Caco-2 (cell line): ENCODE measurements around the gene ACOX3. TPM values are rescaled to one million over a fixed set of nuclear protein-coding genes. Genes with fewer than 3 reads are reported as not detected.
"Not testable (repeated sequence)": the region's sequence is repeated elsewhere in the genome, so short reads cannot be mapped to it uniquely, and the experiment has no call there.

ENCODE experiments used
- BruUV-seq: library from RNA; stranded (reverse); fragments of 400-500 nt; replicated peaks from 2 replicates; lab custom pipeline; 2021; lab: Mats Ljungman, UMichigan
- CTCF ChIA-PET: fragments of 300-600 bp; sonication (Branson Sonifier 250); formaldehyde crosslinking; loops from one replicate; lab custom pipeline; 2022; ENCODE audit warnings: antibody characterized with exemption; lab: Charles Lee
- POLR2A ChIA-PET: fragments of 300-600 bp; sonication (Branson Sonifier 250); formaldehyde crosslinking; loops from one replicate; lab custom pipeline; 2022; ENCODE audit warnings: antibody characterized with exemption; lab: Charles Lee
- DNase-seq, 2 experiments: peaks; one replicate each; pipeline versions ENCODE4 v3.0.0 to v3.0.0-alpha.2; 2020 to 2022
- H3K27me3 ChIP-seq: replicated peaks from 2 replicates; pipeline ENCODE4 v1.6.0; 2011; ENCODE audit warnings: low read length; ENCODE audit not compliant: control insufficient read depth, insufficient read depth
- H3K36me3 ChIP-seq: 2 replicates; pipeline ENCODE4 v1.5.1; 2011; ENCODE audit warnings: low read length; ENCODE audit not compliant: control insufficient read depth, insufficient read depth
- H3K4me1 ChIP-seq: fragments of 250-450 bp; sonication (Bioruptor Pico); 2 replicates; pipeline ENCODE4 v1.5.1; 2020; ENCODE audit warnings: mild to moderate bottlenecking
- H3K4me3 ChIP-seq: 2 replicates; pipeline ENCODE4 v1.5.1; 2011; ENCODE audit warnings: low read depth, mild to moderate bottlenecking, control low read depth, low read length
- H3K9me3 ChIP-seq: fragments of 250-450 bp; sonication (Bioruptor Pico); 2 replicates; pipeline ENCODE4 v1.5.1; 2020; ENCODE audit warnings: mild to moderate bottlenecking, moderate library complexity
- H3K27ac Mint-ChIP-seq: one replicate; pipeline ENCODE4 v1.8.0; 2022; ENCODE audit warnings: mixed read lengths; ENCODE audit not compliant: unreplicated experiment
- H3K27me3 Mint-ChIP-seq: one replicate; pipeline ENCODE4 v1.8.0; 2022; ENCODE audit warnings: mixed read lengths; ENCODE audit not compliant: insufficient read depth, unreplicated experiment
- H3K36me3 Mint-ChIP-seq: one replicate; pipeline ENCODE4 v1.8.0; 2022; ENCODE audit warnings: mild to moderate bottlenecking, mixed read lengths; ENCODE audit not compliant: insufficient read depth, unreplicated experiment
- H3K4me1 Mint-ChIP-seq: one replicate; pipeline ENCODE4 v1.8.0; 2022; ENCODE audit warnings: low read depth, mixed read lengths; ENCODE audit not compliant: unreplicated experiment
- H3K4me3 Mint-ChIP-seq: one replicate; pipeline ENCODE4 v1.8.0; 2022; ENCODE audit warnings: mild to moderate bottlenecking, moderate library complexity, mixed read lengths; ENCODE audit not compliant: unreplicated experiment
- H3K9me3 Mint-ChIP-seq: one replicate; pipeline ENCODE4 v1.8.0; 2022; ENCODE audit warnings: mixed read lengths; ENCODE audit not compliant: unreplicated experiment
- CTCF ChIP-seq, 2 experiments: fragments of 200-600 bp in 1 of 2; IDR thresholded peaks; 1 replicate in 1 of 2; 2 replicates in 1 of 2; pipeline versions ENCODE4 v1.5.1 to v1.8.0; 2011 to 2022; ENCODE audit warnings: antibody characterized with exemption in 1 of 2, control low read depth in 1 of 2, inconsistent platforms in 1 of 2, low read depth in 1 of 2, low read length in 1 of 2, mild to moderate bottlenecking in 1 of 2, moderate library complexity in 1 of 2; ENCODE audit not compliant: insufficient read depth in 1 of 2, severe bottlenecking in 1 of 2, unreplicated experiment in 1 of 2
- intact Hi-C: fragments of 100-400 bp; cut with micrococcal nuclease; formaldehyde crosslinking; loops from one replicate; pipeline ENCODE4 v1.10.0; 2022; ENCODE audit not compliant: unreplicated experiment
- total RNA-seq: library from RNA; stranded (reverse); gene quantifications from 2 replicates; pipeline ENCODE4 v1.2.3, GENCODE V29; 2022

Gene ACOX3
- total RNA-seq, 1 experiment from 2014 or later, result 11.5 TPM

GRCh38 chr4:8341691-8342090, 98.8 kb downstream of the ACOX3 start:
- CTCF ChIA-PET, result no interaction called here
- Mint-ChIP-seq H3K27me3 (no peaks in the 10 kb centered on the region), H3K36me3 (no peaks in the 10 kb centered on the region), H3K9me3 (no peaks in the 10 kb centered on the region), H3K27ac (no peak overlapping the region), H3K4me3 (no peak overlapping the region), H3K4me1 (peaks cover 7% of the 10 kb centered on the region)
- Histone ChIP-seq H3K27me3 (no peaks in the 10 kb centered on the region), H3K4me1 (no peaks in the 10 kb centered on the region), H3K9me3 (no peaks in the 10 kb centered on the region), H3K4me3 (no peak overlapping the region), H3K36me3 (no peaks in the 10 kb centered on the region)
- no TSS peak for BruUV-seq
- TF ChIP-seq CTCF (IDR thresholded peaks at IDR 0.05; ENCODE audit: insufficient read depth in 1 of 2, low read depth in 1 of 2, low read length in 1 of 2, severe bottlenecking in 1 of 2, unreplicated experiment in 1 of 2), result no peak
- intact Hi-C loops, result no loop called here
- DNase-seq, result no peak
- POLR2A ChIA-PET, result no interaction called here

- POLR2A ChIA-PET, DNase-seq, CTCF ChIA-PET, H3K36me3 Mint-ChIP-seq, H3K27ac Mint-ChIP-seq, H3K9me3 ChIP-seq, intact Hi-C loops, H3K9me3 Mint-ChIP-seq, H3K4me3 Mint-ChIP-seq, H3K27me3 Mint-ChIP-seq, H3K27me3 ChIP-seq, H3K4me1 Mint-ChIP-seq, H3K4me1 ChIP-seq, H3K4me3 ChIP-seq, BruUV-seq, H3K36me3 ChIP-seq: not testable (repeated sequence)
Observed at GRCh38 chr4:8341281-8341680, 99.2 kb downstream of the ACOX3 start.

- Mint-ChIP-seq H3K36me3 (no peaks in the 10 kb centered on the region), H3K27me3 (no peaks in the 10 kb centered on the region), H3K9me3 (peaks cover 7% of the 10 kb centered on the region), H3K27ac (no peak overlapping the region), H3K4me3 (no peak overlapping the region), H3K4me1 (peaks cover 7% of the 10 kb centered on the region)
- Histone ChIP-seq H3K4me1 (no peaks in the 10 kb centered on the region), H3K27me3 (no peaks in the 10 kb centered on the region), H3K36me3 (no peaks in the 10 kb centered on the region), H3K9me3 (no peaks in the 10 kb centered on the region), H3K4me3 (no peak overlapping the region)
- POLR2A ChIA-PET, result no interaction called here
- CTCF ChIA-PET, result no interaction called here
- no peak for TF ChIP-seq CTCF (IDR thresholded peaks at IDR 0.05; ENCODE audit: insufficient read depth in 1 of 2, low read depth in 1 of 2, low read length in 1 of 2, severe bottlenecking in 1 of 2, unreplicated experiment in 1 of 2)
- intact Hi-C loops, result no loop called here
- BruUV-seq, result no TSS peak
- no peak for DNase-seq
Observed at GRCh38 chr4:8340781-8341241, 99.7 kb downstream of the ACOX3 start.
